B cell (primary cell): ENCODE measurements around the gene CSMD2. TPM values are rescaled to one million over a fixed set of nuclear protein-coding genes. Genes with fewer than 3 reads are reported as not detected.

Experiments
- ATAC-seq: fragments of 200-7000 bp; cut with Tn5 transposase; one replicate; pipeline ENCODE4 v1.10.0; 2021; ENCODE audit warnings: low read depth, mild to moderate bottlenecking, moderate number of reproducible peaks, moderate library complexity
- CTCF ChIA-PET: fragments of 350-600 bp; sonication (Branson Sonifier 250); formaldehyde crosslinking; loops from one replicate; lab custom pipeline; 2021; ENCODE audit warnings: antibody characterized with exemption, inconsistent platforms; lab: Charles Lee
- POLR2A ChIA-PET: fragments of 350-600 bp; sonication (Branson Sonifier 250); formaldehyde crosslinking; loops from one replicate; lab custom pipeline; 2021; ENCODE audit warnings: antibody characterized with exemption; lab: Charles Lee
- DNase-seq: peaks from one replicate; pipeline ENCODE4 v3.0.0; 2013
- H2AFZ ChIP-seq: 2 replicates; pipeline ENCODE4 v1.6.1; 2012; ENCODE audit warnings: mild to moderate bottlenecking, low read depth, low read length; ENCODE audit not compliant: insufficient read depth, poor library complexity, severe bottlenecking
- H3K27ac ChIP-seq, 2 donors: 1 replicate in 1 of 2; 2 replicates in 1 of 2; pipeline ENCODE4 v1.5.1; 2012 to 2013; ENCODE audit warnings: low read length in 2 of 2, mild to moderate bottlenecking in 2 of 2, moderate library complexity in 1 of 2
- H3K27me3 ChIP-seq, 4 experiments: fragments of 200-600 bp in 1 of 4; sonication (generic) in 1 of 4; replicated peaks in 1 of 4; 1 replicate in 2 of 4; 2 replicates in 2 of 4; pipeline versions ENCODE4 v1.6.1 to v1.7.0; 2013 to 2016; ENCODE audit warnings: low read length in 3 of 4, mild to moderate bottlenecking in 2 of 4, mixed read lengths in 1 of 4, moderate library complexity in 1 of 4; ENCODE audit not compliant: insufficient read depth in 4 of 4, control insufficient read depth in 3 of 4; ENCODE audit errors: control extremely low read depth in 1 of 4
- H3K36me3 ChIP-seq, 2 experiments: replicated peaks in 1 of 2; 1 replicate in 1 of 2; 2 replicates in 1 of 2; pipeline versions ENCODE4 v1.6.1 to v1.7.1; 2013; ENCODE audit warnings: low read length in 1 of 2; ENCODE audit not compliant: insufficient read depth in 2 of 2, control insufficient read depth in 1 of 2; ENCODE audit errors: control extremely low read depth in 1 of 2, extremely low read depth in 1 of 2
- H3K4me1 ChIP-seq, 2 donors: fragments of 200-600 bp in 1 of 2; sonication (generic) in 1 of 2; 1 replicate in 1 of 2; 2 replicates in 1 of 2; pipeline versions ENCODE4 v1.5.1 to v1.6.1; 2013 to 2017; ENCODE audit warnings: low read length in 2 of 2; ENCODE audit not compliant: control insufficient read depth in 2 of 2, insufficient read depth in 2 of 2
- H3K4me2 ChIP-seq: replicated peaks from 2 replicates; pipeline ENCODE3; 2012; ENCODE audit warnings: mild to moderate bottlenecking, low read depth, low read length; ENCODE audit not compliant: poor library complexity, severe bottlenecking
- H3K4me3 ChIP-seq, 5 experiments: fragments of 200-600 bp in 1 of 5; sonication (generic) in 1 of 5; 1 replicate in 3 of 5; 2 replicates in 2 of 5; pipeline versions ENCODE4 v1.5.1 to v1.7.0; 2011 to 2016; ENCODE audit warnings: low read length in 4 of 5, mild to moderate bottlenecking in 4 of 5, low read depth in 2 of 5, control low read depth in 1 of 5, moderate library complexity in 1 of 5; ENCODE audit not compliant: insufficient read depth in 1 of 5; ENCODE audit errors: control extremely low read depth in 1 of 5, extremely low read depth in 1 of 5
- H3K79me2 ChIP-seq: fragments of 200-600 bp; sonication (generic); one replicate; pipeline ENCODE4 v1.6.0; 2016; ENCODE audit warnings: low read length; ENCODE audit not compliant: control insufficient read depth, insufficient read depth
- H3K9ac ChIP-seq: fragments of 200-600 bp; sonication (generic); 2 replicates; pipeline ENCODE4 v1.6.1; 2017; ENCODE audit warnings: mild to moderate bottlenecking, low read length, moderate library complexity
- H3K9me3 ChIP-seq, 3 donors: one replicate each; pipeline versions ENCODE4 v1.6.1 to v1.7.1; 2013; ENCODE audit warnings: low read length in 2 of 3; ENCODE audit not compliant: control insufficient read depth in 2 of 3, insufficient read depth in 1 of 3; ENCODE audit errors: control extremely low read depth in 1 of 3
- H4K20me1 ChIP-seq: 2 replicates; pipeline ENCODE4 v1.6.0; 2012; ENCODE audit warnings: mild to moderate bottlenecking, low read length; ENCODE audit not compliant: insufficient read depth, control insufficient read depth, poor library complexity, severe bottlenecking
- H3K27ac Mint-ChIP-seq: one replicate; pipeline ENCODE4 v1.8.0; 2021; ENCODE audit warnings: mixed read lengths
- H3K27me3 Mint-ChIP-seq: one replicate; pipeline ENCODE4 v1.8.0; 2021; ENCODE audit warnings: mixed read lengths
- H3K4me1 Mint-ChIP-seq: one replicate; pipeline ENCODE4 v1.8.0; 2021; ENCODE audit warnings: mixed read lengths
- H3K4me3 Mint-ChIP-seq: one replicate; pipeline ENCODE4 v1.8.0; 2021; ENCODE audit warnings: mixed read lengths
- H3K9me3 Mint-ChIP-seq: one replicate; pipeline ENCODE4 v1.8.0; 2022; ENCODE audit warnings: mixed read lengths; ENCODE audit not compliant: insufficient read depth
- EZH2 ChIP-seq: IDR thresholded peaks from 2 replicates; pipeline ENCODE4 v1.6.1; 2012; ENCODE audit warnings: borderline replicate concordance, low read depth, mild to moderate bottlenecking, moderate library complexity, low read length; ENCODE audit not compliant: insufficient read depth, poor library complexity, severe bottlenecking
- WGBS: methylation state at CpG from one replicate; pipeline ENCODE4 v1.1.5; 2013; ENCODE audit warnings: missing lambda C conversion rate; ENCODE audit not compliant: insufficient coverage; 5-methylcytosine and 5-hydroxymethylcytosine counted together
- intact Hi-C: fragments of 100-400 bp; cut with micrococcal nuclease; formaldehyde crosslinking; loops from one replicate; pipeline ENCODE4 v1.10.0; 2022
- polyA plus RNA-seq: library from polyadenylated mRNA; depleted of rRNA; stranded (reverse); fragments of >200 nt; gene quantifications from 2 replicates; pipeline ENCODE4 v1.2.3, GENCODE V29; 2012
- total RNA-seq, 2 donors: library from RNA; stranded (reverse); fragments of 120-200 nt in 1 of 2; gene quantifications; 1 replicate in 1 of 2; 2 replicates in 1 of 2; pipeline versions ENCODE4 v1.2.3 to v1.2.4, GENCODE V29; 2013 to 2022
- TF ChIP-seq, protein P1 (sequence below): fragments of 200-600 bp; IDR thresholded peaks from one replicate; pipeline ENCODE4 v1.8.0; 2022; ENCODE audit warnings: antibody characterized with exemption, mild to moderate bottlenecking

The CSMD2 gene
- total and polyA plus RNA-seq, 2 donors (not counting 1 experiment from before 2014, with no cell fraction given), result not detected

DNA sequence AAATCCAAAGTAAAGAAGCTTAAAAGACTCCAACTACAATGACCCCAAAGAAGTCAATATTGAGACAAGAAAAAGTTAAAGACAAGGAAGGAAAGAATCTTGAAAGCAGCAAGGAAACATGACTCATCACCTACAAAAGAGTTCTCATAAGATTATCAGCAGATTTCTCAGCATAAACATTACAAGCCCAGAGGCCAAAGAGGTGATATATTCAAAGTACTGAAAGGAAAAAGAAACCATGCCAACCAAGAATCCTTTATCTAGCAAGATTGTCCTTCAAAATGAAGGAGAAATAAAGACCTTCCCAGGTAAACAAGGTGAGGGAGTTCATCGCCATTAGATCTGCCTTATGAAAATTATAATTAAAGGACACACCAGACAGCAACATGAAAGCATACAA is 49.8 kb downstream of the CSMD2 start:
- TF ChIP-seq EZH2, result no peak
- TF ChIP-seq, protein P1, sequence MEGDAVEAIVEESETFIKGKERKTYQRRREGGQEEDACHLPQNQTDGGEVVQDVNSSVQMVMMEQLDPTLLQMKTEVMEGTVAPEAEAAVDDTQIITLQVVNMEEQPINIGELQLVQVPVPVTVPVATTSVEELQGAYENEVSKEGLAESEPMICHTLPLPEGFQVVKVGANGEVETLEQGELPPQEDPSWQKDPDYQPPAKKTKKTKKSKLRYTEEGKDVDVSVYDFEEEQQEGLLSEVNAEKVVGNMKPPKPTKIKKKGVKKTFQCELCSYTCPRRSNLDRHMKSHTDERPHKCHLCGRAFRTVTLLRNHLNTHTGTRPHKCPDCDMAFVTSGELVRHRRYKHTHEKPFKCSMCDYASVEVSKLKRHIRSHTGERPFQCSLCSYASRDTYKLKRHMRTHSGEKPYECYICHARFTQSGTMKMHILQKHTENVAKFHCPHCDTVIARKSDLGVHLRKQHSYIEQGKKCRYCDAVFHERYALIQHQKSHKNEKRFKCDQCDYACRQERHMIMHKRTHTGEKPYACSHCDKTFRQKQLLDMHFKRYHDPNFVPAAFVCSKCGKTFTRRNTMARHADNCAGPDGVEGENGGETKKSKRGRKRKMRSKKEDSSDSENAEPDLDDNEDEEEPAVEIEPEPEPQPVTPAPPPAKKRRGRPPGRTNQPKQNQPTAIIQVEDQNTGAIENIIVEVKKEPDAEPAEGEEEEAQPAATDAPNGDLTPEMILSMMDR, result no peak
- H3K79me2 ChIP-seq, result no peaks in the 10 kb centered on the region
- H3K9ac ChIP-seq, result no peak overlapping the region
- Mint-ChIP-seq H3K4me1 (peaks cover 4% of the 10 kb centered on the region), H3K9me3 (peaks cover 13% of the 10 kb centered on the region), H3K27ac (no peak overlapping the region), H3K4me3 (no peak overlapping the region), H3K27me3 (no peaks in the 10 kb centered on the region)
- WGBS, result no CpG with 5 or more reads among the region's 1 CpG
- ChIA-PET CTCF (no interaction called here), POLR2A (no interaction called here)
- intact Hi-C loops, result no loop called here
- H3K9me3 ChIP-seq, result peaks cover 3 to 17% (median 5%) of the 10 kb centered on the region in 3 donors
- no peak overlapping the region for H2AFZ ChIP-seq
- no peak overlapping the region for H3K4me3 ChIP-seq
- H3K4me1 ChIP-seq, result no peaks in the 10 kb centered on the region
- no peaks in the 10 kb centered on the region for H4K20me1 ChIP-seq
- H3K27me3 ChIP-seq, result no peaks in the 10 kb centered on the region
- DNase-seq, result no peak
- H3K36me3 ChIP-seq, result no peaks in the 10 kb centered on the region
- H3K4me2 ChIP-seq, result no peak overlapping the region
- H3K27ac ChIP-seq, result no peak overlapping the region
- no peak for ATAC-seq

DNA sequence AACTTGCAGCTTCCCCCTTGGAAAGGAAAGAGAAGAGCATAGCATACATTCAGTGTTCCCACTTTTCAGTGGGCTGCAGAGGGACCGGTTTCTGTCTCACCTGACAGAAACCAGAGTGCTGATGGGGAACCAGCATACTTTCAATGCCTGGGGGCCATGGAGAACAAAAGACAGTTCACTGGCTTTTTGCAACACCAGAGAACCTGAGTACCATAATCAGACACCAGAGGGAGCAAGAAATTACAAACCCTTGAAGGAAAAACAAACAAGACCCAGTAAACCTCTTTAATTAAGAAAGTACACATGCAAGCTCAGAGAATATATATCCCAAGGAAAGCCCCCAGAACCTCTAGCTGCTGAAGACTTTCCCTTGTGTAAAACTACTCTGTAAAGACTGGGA is 51.1 kb downstream of the CSMD2 start:
- ChIA-PET CTCF (no interaction called here), POLR2A (no interaction called here)
- Histone ChIP-seq H3K4me3 (no peak overlapping the region), H3K4me1 (no peaks in the 10 kb centered on the region), H3K36me3 (no peaks in the 10 kb centered on the region), H2AFZ (no peak overlapping the region), H3K9me3 (peaks cover 3 to 17% (median 5%) of the 10 kb centered on the region in 3 donors), H3K79me2 (no peaks in the 10 kb centered on the region), H4K20me1 (no peaks in the 10 kb centered on the region), H3K4me2 (no peak overlapping the region), H3K9ac (no peak overlapping the region), H3K27ac (no peak overlapping the region), H3K27me3 (no peaks in the 10 kb centered on the region)
- DNase-seq (no peak), ATAC-seq (no peak)
- no peak overlapping the region for H3K27ac Mint-ChIP-seq
- peaks cover 4% of the 10 kb centered on the region for H3K4me1 Mint-ChIP-seq
- TF ChIP-seq, protein P1, result no peak
- no peak for TF ChIP-seq EZH2
- 60% methylated on average over 1 of the region's 1 CpG for WGBS
- no peak overlapping the region for H3K4me3 Mint-ChIP-seq
- H3K27me3 Mint-ChIP-seq, result no peaks in the 10 kb centered on the region
- H3K9me3 Mint-ChIP-seq, result peaks cover 11% of the 10 kb centered on the region
- intact Hi-C loops, result no loop called here
